HCT116 (cell line): ENCODE measurements around the gene SH2B2. TPM values are rescaled to one million over a fixed set of nuclear protein-coding genes. Genes with fewer than 3 reads are reported as not detected.
"Not testable (repeated sequence)": the region's sequence is repeated elsewhere in the genome, so short reads cannot be mapped to it uniquely, and the experiment has no call there.

Experiments used
- ATAC-seq: fragments of 200-7000 bp; cut with Tn5 transposase; 2 replicates; pipeline ENCODE4 v1.9.1; 2020; ENCODE audit warnings: mild to moderate bottlenecking, moderate library complexity
- BruUV-seq: library from RNA; stranded (reverse); fragments of 400-500 nt; replicated peaks from 2 replicates; lab custom pipeline; 2021; lab: Mats Ljungman, UMichigan
- CTCF ChIA-PET: fragments of 300-600 bp; sonication (Branson Sonifier 250); formaldehyde crosslinking; loops from one replicate; lab custom pipeline; 2021; ENCODE audit warnings: antibody characterized with exemption; lab: Charles Lee
- POLR2A ChIA-PET: fragments of 300-600, 350-600 bp; sonication (Branson Sonifier 250); formaldehyde crosslinking; loops from one replicate; lab custom pipeline; 2021; ENCODE audit warnings: antibody characterized with exemption; lab: Charles Lee
- RAD21 ChIA-PET, 2 experiments: fragments of 300-600 bp; sonication (Branson Sonifier 250); formaldehyde crosslinking; loops; one replicate each; lab custom pipeline; 2023; ENCODE audit warnings: low total read pairs in 2 of 2; ENCODE audit not compliant: uncharacterized antibody in 2 of 2, unreplicated experiment in 2 of 2, low non-redundant PET in 1 of 2; lab: Charles Lee
- DNase-seq: peaks from one replicate; pipeline ENCODE4 v3.0.0-alpha.2; 2010; ENCODE audit warnings: low read depth, low spot score
- H2AFZ ChIP-seq: fragments of 200-600 bp; shearing (Covaris generic), sonication (generic); 2 replicates; pipeline ENCODE4 v1.6.1; 2017; ENCODE audit warnings: low read depth, mixed run types, mixed read lengths, antibody characterized with exemption, low read length; ENCODE audit not compliant: poor library complexity, severe bottlenecking
- H3K27ac ChIP-seq: 2 replicates; pipeline ENCODE4 v1.5.1; 2012; ENCODE audit warnings: low read depth, low read length
- H3K27me3 ChIP-seq: fragments of 200-600 bp; sonication (generic); 2 replicates; pipeline ENCODE4 v1.6.1; 2016; ENCODE audit warnings: mixed run types, low read length, mixed read lengths; ENCODE audit not compliant: insufficient read depth
- H3K36me3 ChIP-seq, 2 experiments: fragments of 200-500 bp in 1 of 2; fragments of 200-600 bp in 1 of 2; sonication (Bioruptor generic) in 1 of 2; sonication (generic) in 1 of 2; 2 replicates each; pipeline versions ENCODE4 v1.5.1 to v1.6.1; 2014 to 2016; ENCODE audit warnings: low read length in 2 of 2, inconsistent platforms in 1 of 2, mixed read lengths in 1 of 2, mixed run types in 1 of 2; ENCODE audit not compliant: insufficient read depth in 2 of 2, control insufficient read depth in 1 of 2
- H3K4me1 ChIP-seq, 2 experiments: fragments of 200-600 bp in 1 of 2; sonication (generic) in 1 of 2; 2 replicates each; pipeline versions ENCODE4 v1.5.1 to v1.6.1; 2012 to 2017; ENCODE audit warnings: low read length in 2 of 2, inconsistent platforms in 1 of 2, mild to moderate bottlenecking in 1 of 2, mixed read lengths in 1 of 2, mixed run types in 1 of 2, moderate library complexity in 1 of 2; ENCODE audit not compliant: insufficient read depth in 2 of 2, control insufficient read depth in 1 of 2
- H3K4me2 ChIP-seq: fragments of 200-600 bp; sonication (generic); 2 replicates; pipeline ENCODE4 v1.6.1; 2017; ENCODE audit warnings: mixed run types, low read length, mixed read lengths
- H3K4me3 ChIP-seq, 2 experiments: fragments of 200-600 bp in 1 of 2; sonication (generic) in 1 of 2; replicated peaks in 1 of 2; 2 replicates each; pipeline ENCODE4 v1.5.1; 2011 to 2016; ENCODE audit warnings: low read length in 2 of 2, control low read depth in 1 of 2, low read depth in 1 of 2, mild to moderate bottlenecking in 1 of 2, mixed read lengths in 1 of 2, mixed run types in 1 of 2
- H3K79me2 ChIP-seq: fragments of 200-600 bp; sonication (generic); 2 replicates; pipeline ENCODE4 v1.6.1; 2017; ENCODE audit warnings: mild to moderate bottlenecking, mixed run types, low read length, moderate library complexity, mixed read lengths; ENCODE audit not compliant: insufficient read depth
- H3K9ac ChIP-seq: fragments of 200-600 bp; sonication (generic); 2 replicates; pipeline ENCODE4 v1.6.1; 2016; ENCODE audit warnings: low read length, mixed read lengths
- H3K9me2 ChIP-seq: fragments of 200-600 bp; sonication (generic), shearing (Covaris generic); 2 replicates; pipeline ENCODE4 v1.6.1; 2017; ENCODE audit warnings: mixed run types, mild to moderate bottlenecking, moderate library complexity; ENCODE audit not compliant: insufficient read depth
- H3K9me3 ChIP-seq, 2 experiments: fragments of 200-500 bp in 1 of 2; fragments of 200-600 bp in 1 of 2; sonication (Bioruptor generic) in 1 of 2; sonication (generic) in 1 of 2; 2 replicates each; pipeline ENCODE4 v1.6.1; 2014 to 2017; ENCODE audit warnings: low read length in 2 of 2, mixed read lengths in 2 of 2, inconsistent platforms in 1 of 2, low read depth in 1 of 2, mild to moderate bottlenecking in 1 of 2, mixed run types in 1 of 2, moderate library complexity in 1 of 2; ENCODE audit not compliant: control insufficient read depth in 1 of 2, insufficient read depth in 1 of 2
- H4K20me1 ChIP-seq: fragments of 200-600 bp; sonication (generic), shearing (Covaris generic); 2 replicates; pipeline ENCODE4 v1.6.1; 2017; ENCODE audit warnings: mixed run types, mild to moderate bottlenecking, moderate library complexity; ENCODE audit not compliant: insufficient read depth
- CBX3 ChIP-seq: IDR thresholded peaks from 2 replicates; pipeline ENCODE4 v1.6.1; 2012; ENCODE audit warnings: low read depth
- EGR1 ChIP-seq: IDR thresholded peaks from 2 replicates; pipeline ENCODE4 v1.6.1; 2012; ENCODE audit warnings: low read depth
- POLR2AphosphoS5 ChIP-seq: IDR thresholded peaks from 2 replicates; pipeline ENCODE4 v1.6.1; 2011; ENCODE audit warnings: mild to moderate bottlenecking, low read depth, low read length, moderate library complexity
- intact Hi-C: fragments of 100-400 bp; cut with micrococcal nuclease; formaldehyde crosslinking; loops from 2 replicates; pipeline ENCODE4 v1.10.0; 2022
- total RNA-seq: library from RNA; stranded (reverse); gene quantifications from one replicate; pipeline ENCODE4 v1.2.1, GENCODE V29; 2021; ENCODE audit not compliant: unreplicated experiment

Gene SH2B2
- total RNA-seq, 1 experiment from 2014 or later = 11.8 TPM

GRCh38 chr7:102323914-102324195, 37.2 kb downstream of the SH2B2 start:
- Histone ChIP-seq H3K27ac (no peak overlapping the region), H3K9ac (no peak overlapping the region), H3K36me3 (no peaks in the 10 kb centered on the region), H2AFZ (no peak overlapping the region), H3K27me3 (no peaks in the 10 kb centered on the region), H3K4me2 (no peak overlapping the region), H3K4me3 (no peak overlapping the region), H3K4me1 (peaks cover 4 to 5% of the 10 kb centered on the region in 2 experiments)
- BruUV-seq = no TSS peak
- POLR2A ChIA-PET = no interaction called here
- ATAC-seq = no peak
- intact Hi-C loops = no loop called here
- TF ChIP-seq EGR1 (no peak), CBX3 (no peak), POLR2AphosphoS5 (no peak)
- TF ChIP-seq, all 23 proteins: peak for 0
- ChIA-PET RAD21 (no interaction called here), CTCF (no interaction called here)
- Histone ChIP-seq H3K9me3 (no peaks in the 10 kb centered on the region), H3K79me2 (no peaks in the 10 kb centered on the region), H3K9me2 (no peaks in the 10 kb centered on the region), H4K20me1 (no peaks in the 10 kb centered on the region)
- no peak for DNase-seq

GRCh38 chr7:102325106-102325505, 38.4 kb downstream of the SH2B2 start:
- intact Hi-C loops = not testable (repeated sequence)

More at GRCh38 chr7:102325106-102325505, 38.4 kb downstream of the SH2B2 start:
- H3K4me3 ChIP-seq, POLR2A ChIA-PET, BruUV-seq, H3K9me3 ChIP-seq, ATAC-seq, H3K27me3 ChIP-seq, DNase-seq, H2AFZ ChIP-seq, H4K20me1 ChIP-seq, H3K79me2 ChIP-seq, H3K4me1 ChIP-seq, H3K9me2 ChIP-seq, H3K27ac ChIP-seq, RAD21 ChIA-PET, H3K36me3 ChIP-seq, H3K4me2 ChIP-seq, H3K9ac ChIP-seq, CTCF ChIA-PET: not testable (repeated sequence)
